ENCODE measurements around the gene CCL25.

GRCh38 chr19:8097198-8097597 lies 44.6 kb downstream of the CCL25 start:
- TF ChIP-seq, protein P1, sequence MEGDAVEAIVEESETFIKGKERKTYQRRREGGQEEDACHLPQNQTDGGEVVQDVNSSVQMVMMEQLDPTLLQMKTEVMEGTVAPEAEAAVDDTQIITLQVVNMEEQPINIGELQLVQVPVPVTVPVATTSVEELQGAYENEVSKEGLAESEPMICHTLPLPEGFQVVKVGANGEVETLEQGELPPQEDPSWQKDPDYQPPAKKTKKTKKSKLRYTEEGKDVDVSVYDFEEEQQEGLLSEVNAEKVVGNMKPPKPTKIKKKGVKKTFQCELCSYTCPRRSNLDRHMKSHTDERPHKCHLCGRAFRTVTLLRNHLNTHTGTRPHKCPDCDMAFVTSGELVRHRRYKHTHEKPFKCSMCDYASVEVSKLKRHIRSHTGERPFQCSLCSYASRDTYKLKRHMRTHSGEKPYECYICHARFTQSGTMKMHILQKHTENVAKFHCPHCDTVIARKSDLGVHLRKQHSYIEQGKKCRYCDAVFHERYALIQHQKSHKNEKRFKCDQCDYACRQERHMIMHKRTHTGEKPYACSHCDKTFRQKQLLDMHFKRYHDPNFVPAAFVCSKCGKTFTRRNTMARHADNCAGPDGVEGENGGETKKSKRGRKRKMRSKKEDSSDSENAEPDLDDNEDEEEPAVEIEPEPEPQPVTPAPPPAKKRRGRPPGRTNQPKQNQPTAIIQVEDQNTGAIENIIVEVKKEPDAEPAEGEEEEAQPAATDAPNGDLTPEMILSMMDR (tag by site-specific recombination; IDR thresholded peaks at IDR 0.05) = no peak
- no peak for TF ChIP-seq HOXA7 (CRISPR knock-in tag; IDR thresholded peaks at IDR 0.05; ENCODE audit: borderline replicate concordance)
- TF ChIP-seq PBX3 (CRISPR knock-in tag; IDR thresholded peaks at IDR 0.05) = no peak
- TF ChIP-seq YY1 (tag by site-specific recombination; IDR thresholded peaks at IDR 0.05) = no peak
- no peak for TF ChIP-seq ZNF521 (tag by site-specific recombination; IDR thresholded peaks at IDR 0.05)
- no peak for TF ChIP-seq ZNF626 (tag by site-specific recombination; IDR thresholded peaks at IDR 0.05)
- no peak for TF ChIP-seq ZNF175 (tag by site-specific recombination; IDR thresholded peaks at IDR 0.05)

All from HEK293 (cell line).